Activated B cell treated with CpG ODN at 0.5 μM for 24 hours (primary cell): ENCODE results near the gene DCHS2. TPM values are rescaled to one million over a fixed set of nuclear protein-coding genes. Genes with fewer than 3 reads are reported as not detected.

Experiments used
- ATAC-seq: fragments of 200-7000 bp; cut with Tn5 transposase; one replicate; pipeline ENCODE4 v1.10.0; 2021; ENCODE audit warnings: low read depth, mild to moderate bottlenecking, moderate library complexity
- CTCF ChIA-PET: fragments of 350-600 bp; sonication (Branson Sonifier 250); formaldehyde crosslinking; loops from one replicate; lab custom pipeline; 2021; ENCODE audit warnings: antibody characterized with exemption; lab: Charles Lee
- POLR2A ChIA-PET: fragments of 350-600 bp; sonication (Branson Sonifier 250); formaldehyde crosslinking; loops from one replicate; lab custom pipeline; 2021; ENCODE audit warnings: antibody characterized with exemption; lab: Charles Lee
- DNase-seq: peaks from one replicate; pipeline ENCODE4 v3.0.0; 2022
- H3K27ac Mint-ChIP-seq: one replicate; pipeline ENCODE4 v1.8.0; 2020; ENCODE audit warnings: mixed read lengths
- H3K27me3 Mint-ChIP-seq: one replicate; pipeline ENCODE4 v1.8.0; 2021; ENCODE audit warnings: mixed read lengths
- H3K36me3 Mint-ChIP-seq: one replicate; pipeline ENCODE4 v1.8.0; 2021; ENCODE audit warnings: low read depth, mixed read lengths
- H3K4me1 Mint-ChIP-seq: one replicate; pipeline ENCODE4 v1.8.0; 2021; ENCODE audit warnings: mixed read lengths
- H3K4me3 Mint-ChIP-seq: one replicate; pipeline ENCODE4 v1.8.0; 2020; ENCODE audit warnings: mild to moderate bottlenecking, mixed read lengths
- H3K9me3 Mint-ChIP-seq: one replicate; pipeline ENCODE4 v1.8.0; 2020; ENCODE audit warnings: mixed read lengths
- intact Hi-C: fragments of 100-400 bp; cut with micrococcal nuclease; formaldehyde crosslinking; loops from one replicate; pipeline ENCODE4 v1.15.1; 2024
- total RNA-seq: library from RNA; stranded (reverse); gene quantifications from 2 replicates; pipeline ENCODE4 v1.2.3, GENCODE V29; 2022
- TF ChIP-seq, protein P1 (sequence below): fragments of 200-600 bp; IDR thresholded peaks from one replicate; pipeline ENCODE4 v1.8.0; 2022; ENCODE audit warnings: antibody characterized with exemption, mild to moderate bottlenecking

DCHS2 gene
- total RNA-seq, 1 donor from 2014 or later, result 0.13 TPM

DNA sequence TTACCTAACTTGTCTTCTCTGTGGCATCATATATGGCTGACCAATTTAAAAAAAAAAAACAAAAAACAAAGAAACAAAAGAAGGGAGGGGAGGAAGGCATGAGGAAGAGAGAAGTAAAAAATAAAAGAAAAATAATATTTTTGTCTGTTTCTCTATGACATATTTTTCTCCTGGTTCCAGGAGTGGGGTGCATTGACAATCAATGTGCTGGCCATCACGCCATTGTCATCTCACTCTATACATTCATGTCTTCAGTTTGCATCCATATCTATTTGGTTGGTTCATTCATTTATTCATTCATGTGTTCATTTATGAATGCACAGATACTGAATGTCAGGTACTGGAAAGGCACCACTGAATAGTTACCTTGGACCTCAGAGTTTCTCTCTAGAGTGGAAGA is 183.4 kb downstream of the DCHS2 start:
- TF ChIP-seq, protein P1, sequence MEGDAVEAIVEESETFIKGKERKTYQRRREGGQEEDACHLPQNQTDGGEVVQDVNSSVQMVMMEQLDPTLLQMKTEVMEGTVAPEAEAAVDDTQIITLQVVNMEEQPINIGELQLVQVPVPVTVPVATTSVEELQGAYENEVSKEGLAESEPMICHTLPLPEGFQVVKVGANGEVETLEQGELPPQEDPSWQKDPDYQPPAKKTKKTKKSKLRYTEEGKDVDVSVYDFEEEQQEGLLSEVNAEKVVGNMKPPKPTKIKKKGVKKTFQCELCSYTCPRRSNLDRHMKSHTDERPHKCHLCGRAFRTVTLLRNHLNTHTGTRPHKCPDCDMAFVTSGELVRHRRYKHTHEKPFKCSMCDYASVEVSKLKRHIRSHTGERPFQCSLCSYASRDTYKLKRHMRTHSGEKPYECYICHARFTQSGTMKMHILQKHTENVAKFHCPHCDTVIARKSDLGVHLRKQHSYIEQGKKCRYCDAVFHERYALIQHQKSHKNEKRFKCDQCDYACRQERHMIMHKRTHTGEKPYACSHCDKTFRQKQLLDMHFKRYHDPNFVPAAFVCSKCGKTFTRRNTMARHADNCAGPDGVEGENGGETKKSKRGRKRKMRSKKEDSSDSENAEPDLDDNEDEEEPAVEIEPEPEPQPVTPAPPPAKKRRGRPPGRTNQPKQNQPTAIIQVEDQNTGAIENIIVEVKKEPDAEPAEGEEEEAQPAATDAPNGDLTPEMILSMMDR, result no peak
- Mint-ChIP-seq H3K4me1 (no peaks in the 10 kb centered on the region), H3K36me3 (no peaks in the 10 kb centered on the region), H3K27ac (no peak overlapping the region), H3K9me3 (peaks cover 2% of the 10 kb centered on the region), H3K27me3 (peaks cover 14% of the 10 kb centered on the region), H3K4me3 (no peak overlapping the region)
- ChIA-PET CTCF (no interaction called here), POLR2A (no interaction called here)
- DNase-seq (no peak), ATAC-seq (no peak)
- intact Hi-C loops, result no loop called here

DNA sequence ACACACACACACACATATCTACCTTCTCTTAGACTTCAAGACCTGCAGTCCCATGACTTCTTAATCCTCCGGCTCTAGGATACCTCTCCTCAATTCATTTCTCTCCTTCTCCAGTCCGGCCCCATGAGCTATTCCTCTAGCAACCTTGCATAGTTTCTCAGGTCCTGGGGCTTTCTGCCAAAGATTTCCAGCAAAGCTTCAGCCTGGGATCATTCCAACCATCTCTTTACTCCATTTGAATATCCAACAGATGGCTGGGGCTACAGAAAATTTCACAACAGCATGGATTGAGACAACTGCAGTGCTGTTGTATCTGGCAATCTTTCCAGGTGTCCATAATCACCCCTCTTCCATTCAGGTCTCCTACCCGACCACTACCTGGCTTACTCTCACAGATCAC is 184.1 kb downstream of the DCHS2 start:
- H3K27ac Mint-ChIP-seq, result no peak overlapping the region
- POLR2A ChIA-PET, result no interaction called here
- H3K9me3 Mint-ChIP-seq, result peaks cover 2% of the 10 kb centered on the region
- no peak for ATAC-seq
- CTCF ChIA-PET, result no interaction called here
- no peaks in the 10 kb centered on the region for H3K4me1 Mint-ChIP-seq
- intact Hi-C loops, result no loop called here
- TF ChIP-seq, protein P1, result no peak
- DNase-seq, result no peak
- H3K4me3 Mint-ChIP-seq, result no peak overlapping the region
- H3K36me3 Mint-ChIP-seq, result no peaks in the 10 kb centered on the region
- H3K27me3 Mint-ChIP-seq, result peaks cover 14% of the 10 kb centered on the region

DNA sequence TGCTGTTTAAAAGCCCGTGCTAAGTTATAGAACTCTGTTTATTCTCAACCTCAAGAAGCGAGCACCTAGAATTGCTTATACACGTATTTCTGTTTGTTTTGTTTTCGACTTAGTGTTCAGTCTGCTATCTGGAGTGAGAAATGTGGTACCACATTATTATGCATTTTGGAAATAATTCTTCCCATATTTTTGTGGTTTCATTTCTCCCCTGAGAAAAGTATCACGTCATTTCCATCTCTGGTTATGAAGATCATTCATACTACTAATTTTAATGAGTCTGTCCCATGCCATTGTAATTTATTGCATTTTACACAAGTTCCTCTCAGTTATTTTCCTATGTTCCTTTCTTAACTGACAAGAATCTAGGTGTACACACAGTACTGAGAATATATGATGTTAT is 186.0 kb downstream of the DCHS2 start:
- H3K36me3 Mint-ChIP-seq, result no peaks in the 10 kb centered on the region
- POLR2A ChIA-PET, result no interaction called here
- H3K9me3 Mint-ChIP-seq, result peaks cover 2% of the 10 kb centered on the region
- TF ChIP-seq, protein P1, result no peak
- no peak for ATAC-seq
- DNase-seq, result no peak
- peaks cover 14% of the 10 kb centered on the region for H3K27me3 Mint-ChIP-seq
- H3K27ac Mint-ChIP-seq, result no peak overlapping the region
- intact Hi-C loops, result no loop called here
- H3K4me3 Mint-ChIP-seq, result no peak overlapping the region
- H3K4me1 Mint-ChIP-seq, result no peaks in the 10 kb centered on the region
- CTCF ChIA-PET, result no interaction called here

DNA sequence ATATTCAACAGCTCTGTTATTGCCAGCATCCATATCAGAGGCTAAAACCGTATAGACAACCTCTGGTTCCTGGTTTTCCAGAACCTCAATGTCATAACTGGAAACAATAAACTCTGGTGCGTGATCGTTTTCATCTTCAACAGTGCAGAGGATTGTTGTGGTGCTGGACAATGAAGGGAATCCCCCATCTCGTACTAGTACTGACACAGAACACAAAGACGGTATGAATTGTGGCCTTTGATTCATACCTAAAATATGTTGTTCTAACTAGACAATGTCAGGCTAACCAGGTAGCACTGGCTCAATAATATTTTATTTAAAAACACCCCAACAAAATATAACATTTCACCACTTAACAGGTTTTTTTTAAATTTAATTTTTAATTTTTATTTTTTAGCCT is 186.9 kb downstream of the DCHS2 start:
- Mint-ChIP-seq H3K27ac (no peak overlapping the region), H3K9me3 (peaks cover 2% of the 10 kb centered on the region), H3K36me3 (no peaks in the 10 kb centered on the region), H3K4me1 (no peaks in the 10 kb centered on the region), H3K4me3 (no peak overlapping the region), H3K27me3 (peaks cover 17% of the 10 kb centered on the region)
- TF ChIP-seq, protein P1, result no peak
- ATAC-seq (no peak), DNase-seq (no peak)
- ChIA-PET CTCF (no interaction called here), POLR2A (no interaction called here)
- intact Hi-C loops, result no loop called here

DNA sequence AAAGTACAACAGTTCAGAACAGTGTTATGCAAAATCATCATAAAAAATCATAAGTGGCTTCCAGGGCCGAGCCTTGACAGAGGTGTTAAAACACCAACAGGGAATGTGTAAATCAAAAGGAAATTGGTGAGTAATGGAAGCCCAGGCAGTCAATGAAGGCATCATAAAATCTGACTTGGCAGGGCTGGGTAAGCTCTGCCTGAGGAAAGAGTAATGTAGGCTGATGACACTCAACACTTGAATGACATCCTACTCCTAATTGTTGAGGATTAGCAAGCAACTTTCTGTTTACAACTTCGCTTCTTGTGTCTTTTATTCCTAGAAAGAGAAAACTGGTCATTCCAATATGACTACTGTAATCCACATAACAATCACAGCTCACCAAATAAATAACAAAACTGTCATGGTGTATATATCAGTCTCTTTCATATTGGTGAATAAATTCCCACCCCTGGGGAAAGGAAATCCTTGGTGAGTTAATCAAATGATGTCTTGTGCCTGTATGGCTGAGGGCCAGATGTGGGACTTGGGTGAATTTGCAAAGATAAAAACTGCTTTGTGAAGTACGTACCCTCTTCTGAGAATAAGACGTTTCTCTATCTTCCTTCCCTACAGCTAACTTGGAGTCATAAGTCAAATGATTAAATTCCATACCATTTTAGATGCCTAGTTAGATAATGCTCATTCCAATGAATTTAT is 196.8 kb downstream of the DCHS2 start:
- H3K4me3 Mint-ChIP-seq, result no peak overlapping the region
- ChIA-PET POLR2A (no interaction called here), CTCF (no interaction called here)
- H3K27me3 Mint-ChIP-seq, result peaks cover 10% of the 10 kb centered on the region
- DNase-seq (no peak), ATAC-seq (no peak)
- H3K4me1 Mint-ChIP-seq, result no peaks in the 10 kb centered on the region
- no peaks in the 10 kb centered on the region for H3K9me3 Mint-ChIP-seq
- H3K36me3 Mint-ChIP-seq, result no peaks in the 10 kb centered on the region
- TF ChIP-seq, protein P1, result no peak
- intact Hi-C loops, result no loop called here
- H3K27ac Mint-ChIP-seq, result no peak overlapping the region
